Right lobe of liver (tissue), 4 donors: ENCODE measurements around the gene GPN1.
"Not testable (repeated sequence)": the region's sequence is repeated elsewhere in the genome, so short reads cannot be mapped to it uniquely, and the experiment has no call there.

Source experiments
- POLR2A ChIP-seq: fragments of 450-650 bp; IDR thresholded peaks from one replicate; pipeline ENCODE4 v1.6.1; 2017; ENCODE audit warnings: antibody characterized with exemption, mild to moderate bottlenecking
- TF ChIP-seq, protein P1 (sequence below), 4 donors: fragments of 200-600 bp in 3 of 4; fragments of 450-650 bp in 1 of 4; IDR thresholded peaks; one replicate each; pipeline versions ENCODE4 v1.5.1 to v1.8.0; 2016 to 2022; ENCODE audit warnings: antibody characterized with exemption in 4 of 4, mild to moderate bottlenecking in 2 of 4
- donor health status: DM: no; HTN: no; CAD: no.
- donor health status: DM: no; HTN: no; CAD: no.
- donor health status: DM: no; HTN: yes; CAD: no.

GRCh38 chr2:27594020-27594703, 34.7 kb upstream of the GPN1 start:
- TF ChIP-seq, protein P1, sequence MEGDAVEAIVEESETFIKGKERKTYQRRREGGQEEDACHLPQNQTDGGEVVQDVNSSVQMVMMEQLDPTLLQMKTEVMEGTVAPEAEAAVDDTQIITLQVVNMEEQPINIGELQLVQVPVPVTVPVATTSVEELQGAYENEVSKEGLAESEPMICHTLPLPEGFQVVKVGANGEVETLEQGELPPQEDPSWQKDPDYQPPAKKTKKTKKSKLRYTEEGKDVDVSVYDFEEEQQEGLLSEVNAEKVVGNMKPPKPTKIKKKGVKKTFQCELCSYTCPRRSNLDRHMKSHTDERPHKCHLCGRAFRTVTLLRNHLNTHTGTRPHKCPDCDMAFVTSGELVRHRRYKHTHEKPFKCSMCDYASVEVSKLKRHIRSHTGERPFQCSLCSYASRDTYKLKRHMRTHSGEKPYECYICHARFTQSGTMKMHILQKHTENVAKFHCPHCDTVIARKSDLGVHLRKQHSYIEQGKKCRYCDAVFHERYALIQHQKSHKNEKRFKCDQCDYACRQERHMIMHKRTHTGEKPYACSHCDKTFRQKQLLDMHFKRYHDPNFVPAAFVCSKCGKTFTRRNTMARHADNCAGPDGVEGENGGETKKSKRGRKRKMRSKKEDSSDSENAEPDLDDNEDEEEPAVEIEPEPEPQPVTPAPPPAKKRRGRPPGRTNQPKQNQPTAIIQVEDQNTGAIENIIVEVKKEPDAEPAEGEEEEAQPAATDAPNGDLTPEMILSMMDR (IDR thresholded peaks at IDR 0.05): not testable (repeated sequence)
- TF ChIP-seq POLR2A: not testable (repeated sequence)
